Measurements from ENCODE around the gene TGFBR2. TPM values are rescaled to one million over a fixed set of nuclear protein-coding genes. Genes with fewer than 3 reads are reported as not detected.

TGFBR2 gene
- total RNA-seq, 4 donors from 2014 or later = 120 to 418 (median 218) TPM

DNA sequence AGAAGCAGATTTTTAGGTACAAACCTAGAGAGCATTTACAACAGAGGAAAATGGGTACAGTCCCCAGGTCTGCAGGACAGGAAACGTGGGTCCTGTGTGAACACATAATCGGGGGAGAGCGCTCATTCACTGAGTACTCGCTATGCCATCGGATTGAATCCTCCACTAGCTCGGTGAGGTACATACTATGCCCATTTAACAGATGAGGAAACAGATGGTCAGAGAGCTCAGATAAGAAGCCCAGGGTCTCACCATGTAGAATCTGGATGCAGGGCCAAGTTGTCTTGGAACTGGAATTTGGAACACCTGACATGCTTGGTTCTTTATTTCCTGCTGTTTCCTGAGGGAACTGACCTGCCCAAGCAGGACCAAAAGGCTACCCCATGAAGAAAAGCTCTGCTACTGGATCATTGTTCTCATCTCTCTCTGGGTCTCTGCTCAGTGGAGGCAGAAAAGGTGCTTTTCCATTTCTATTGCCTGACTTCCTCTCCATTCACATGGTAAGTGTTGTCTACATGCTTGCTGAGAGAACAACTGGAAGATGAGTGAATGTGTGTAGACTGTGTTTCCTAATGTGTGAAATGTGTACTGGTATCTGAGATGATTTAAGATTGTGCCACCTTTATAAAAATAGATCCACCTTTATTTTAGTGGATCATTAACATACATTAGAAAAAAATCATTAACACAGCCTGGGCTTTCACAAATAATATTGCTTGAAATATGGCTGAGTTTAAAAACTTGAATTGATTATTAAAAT is 89.1 kb downstream of the TGFBR2 start:
- no peak overlapping the region for H3K27ac ChIP-seq

DNA sequence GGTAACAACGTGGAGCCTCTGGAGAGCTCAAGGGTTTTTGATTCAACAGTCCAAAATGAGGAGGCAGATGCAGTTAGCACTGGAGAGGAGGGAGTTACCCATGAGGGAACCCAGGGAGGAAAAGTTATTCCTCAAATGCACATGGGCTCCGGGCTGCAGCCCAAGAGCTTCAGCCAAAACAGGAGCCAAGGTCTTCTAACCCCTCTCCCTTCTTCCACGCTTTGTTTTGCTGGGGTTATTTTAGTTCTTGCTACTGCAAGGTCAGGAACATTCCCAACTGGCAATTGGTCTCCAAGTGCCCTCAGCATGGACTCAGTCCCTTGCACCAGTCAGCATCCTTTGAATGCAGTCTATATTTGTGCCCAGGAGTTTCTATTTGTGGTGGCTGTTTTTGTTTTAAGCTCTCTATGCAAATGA is 90.0 kb downstream of the TGFBR2 start:
- Histone ChIP-seq H3K27ac (no peak overlapping the region), H3K4me1 (peaks cover 10 to 21% of the 10 kb centered on the region in 2 donors), H3K9me3 (no peaks in the 10 kb centered on the region), H3K36me3 (no peaks in the 10 kb centered on the region), H3K4me3 (replicated peaks in 1 of 3) (no peak overlapping the region), H3K27me3 (no peaks in the 10 kb centered on the region)
- WGBS, 2 donors = 35 to 71% methylated on average over 3 of the region's 3 CpGs
- no peak for TF ChIP-seq POLR2A (IDR thresholded peaks at IDR 0.05)
- TF ChIP-seq, protein P1, sequence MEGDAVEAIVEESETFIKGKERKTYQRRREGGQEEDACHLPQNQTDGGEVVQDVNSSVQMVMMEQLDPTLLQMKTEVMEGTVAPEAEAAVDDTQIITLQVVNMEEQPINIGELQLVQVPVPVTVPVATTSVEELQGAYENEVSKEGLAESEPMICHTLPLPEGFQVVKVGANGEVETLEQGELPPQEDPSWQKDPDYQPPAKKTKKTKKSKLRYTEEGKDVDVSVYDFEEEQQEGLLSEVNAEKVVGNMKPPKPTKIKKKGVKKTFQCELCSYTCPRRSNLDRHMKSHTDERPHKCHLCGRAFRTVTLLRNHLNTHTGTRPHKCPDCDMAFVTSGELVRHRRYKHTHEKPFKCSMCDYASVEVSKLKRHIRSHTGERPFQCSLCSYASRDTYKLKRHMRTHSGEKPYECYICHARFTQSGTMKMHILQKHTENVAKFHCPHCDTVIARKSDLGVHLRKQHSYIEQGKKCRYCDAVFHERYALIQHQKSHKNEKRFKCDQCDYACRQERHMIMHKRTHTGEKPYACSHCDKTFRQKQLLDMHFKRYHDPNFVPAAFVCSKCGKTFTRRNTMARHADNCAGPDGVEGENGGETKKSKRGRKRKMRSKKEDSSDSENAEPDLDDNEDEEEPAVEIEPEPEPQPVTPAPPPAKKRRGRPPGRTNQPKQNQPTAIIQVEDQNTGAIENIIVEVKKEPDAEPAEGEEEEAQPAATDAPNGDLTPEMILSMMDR (IDR thresholded peaks at IDR 0.05) = no peak
- no peak for DNase-seq
- intact Hi-C loops (cut with DNase I) = loop anchor here (10.0 kb wide), 1 partner anchor 582 kb away; no protein-coding TSS in a partner anchor

More for the DNA sequence above, 89.1 kb downstream of the TGFBR2 start:
- no peak overlapping the region for H3K4me3 ChIP-seq (replicated peaks in 1 of 3)
- no peaks in the 10 kb centered on the region for H3K27me3 ChIP-seq
- H3K9me3 ChIP-seq = no peaks in the 10 kb centered on the region
- TF ChIP-seq, protein P1 (IDR thresholded peaks at IDR 0.05) = no peak
- no peak for TF ChIP-seq POLR2A (IDR thresholded peaks at IDR 0.05)
- 91 to 95% methylated on average over 6 of the region's 6 CpGs for WGBS, 2 donors
- no peak for DNase-seq
- intact Hi-C loops (cut with DNase I) = loop anchor here (10.0 kb wide), 1 partner anchor 581 kb away; no protein-coding TSS in a partner anchor
- H3K4me1 ChIP-seq = peaks cover 16 to 30% of the 10 kb centered on the region in 2 donors
- H3K36me3 ChIP-seq = no peaks in the 10 kb centered on the region

DNA sequence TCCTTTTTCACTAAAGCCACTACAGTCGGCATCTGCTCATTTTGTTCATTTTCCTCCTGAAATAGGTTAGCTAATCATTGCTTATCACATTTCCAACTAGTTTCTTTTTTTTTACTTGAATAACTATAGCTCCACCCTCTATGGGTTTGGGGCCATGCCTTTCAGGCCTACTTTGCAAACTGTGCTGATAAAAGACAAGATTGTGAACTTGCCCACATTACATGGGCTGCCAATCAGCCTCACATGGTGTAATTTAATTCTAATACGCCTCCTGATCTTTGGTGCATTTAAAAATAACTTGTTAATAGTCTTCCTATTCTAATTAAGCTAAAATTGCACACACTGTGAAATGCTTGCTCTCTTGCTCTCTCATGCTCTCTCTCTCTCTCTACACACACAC is 90.5 kb downstream of the TGFBR2 start:
- Histone ChIP-seq H3K4me3 (replicated peaks in 1 of 3) (no peak overlapping the region), H3K27ac (no peak overlapping the region), H3K27me3 (no peaks in the 10 kb centered on the region), H3K9me3 (no peaks in the 10 kb centered on the region), H3K36me3 (no peaks in the 10 kb centered on the region), H3K4me1 (peaks cover 7 to 16% of the 10 kb centered on the region in 2 donors)
- WGBS, 2 donors = 89 to 92% methylated on average over 2 of the region's 2 CpGs
- DNase-seq = no peak
- intact Hi-C loops (cut with DNase I) = loop anchor here (10.0 kb wide), 1 partner anchor 582 kb away; no protein-coding TSS in a partner anchor
- no peak for TF ChIP-seq POLR2A (IDR thresholded peaks at IDR 0.05)
- TF ChIP-seq, protein P1 (IDR thresholded peaks at IDR 0.05) = no peak

DNA sequence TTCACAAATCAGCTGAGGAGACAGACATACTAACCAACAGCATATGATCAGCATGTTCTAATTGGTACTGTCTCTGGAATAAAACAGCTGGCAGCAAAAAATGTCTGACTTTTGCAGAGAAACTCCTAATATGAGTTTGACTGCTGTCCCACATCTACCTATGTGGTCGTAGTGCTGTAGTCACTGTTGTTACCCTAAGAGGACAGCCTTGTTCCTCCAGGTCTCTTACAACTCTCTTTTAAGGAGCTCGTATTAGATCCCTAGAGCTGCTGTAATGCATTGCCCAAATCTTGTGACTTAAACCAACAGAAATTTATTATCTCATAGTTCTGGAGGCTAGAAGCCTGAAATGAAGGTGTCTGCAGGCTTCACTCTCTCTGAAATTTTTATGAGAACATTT is 92.1 kb downstream of the TGFBR2 start:
- intact Hi-C loops (cut with DNase I) = loop anchor here (10.0 kb wide), 1 partner anchor 584 kb away; no protein-coding TSS in a partner anchor
- no peak overlapping the region for H3K27ac ChIP-seq
- WGBS, 2 donors = 67 to 73% methylated on average over 2 of the region's 2 CpGs
- TF ChIP-seq, protein P1 (IDR thresholded peaks at IDR 0.05) = no peak
- TF ChIP-seq POLR2A (IDR thresholded peaks at IDR 0.05) = no peak
- DNase-seq = no peak
- H3K4me1 ChIP-seq = no peaks in the 10 kb centered on the region
- no peaks in the 10 kb centered on the region for H3K9me3 ChIP-seq
- H3K36me3 ChIP-seq = no peaks in the 10 kb centered on the region
- no peaks in the 10 kb centered on the region for H3K27me3 ChIP-seq
- no peak overlapping the region for H3K4me3 ChIP-seq (replicated peaks in 1 of 3)

DNA sequence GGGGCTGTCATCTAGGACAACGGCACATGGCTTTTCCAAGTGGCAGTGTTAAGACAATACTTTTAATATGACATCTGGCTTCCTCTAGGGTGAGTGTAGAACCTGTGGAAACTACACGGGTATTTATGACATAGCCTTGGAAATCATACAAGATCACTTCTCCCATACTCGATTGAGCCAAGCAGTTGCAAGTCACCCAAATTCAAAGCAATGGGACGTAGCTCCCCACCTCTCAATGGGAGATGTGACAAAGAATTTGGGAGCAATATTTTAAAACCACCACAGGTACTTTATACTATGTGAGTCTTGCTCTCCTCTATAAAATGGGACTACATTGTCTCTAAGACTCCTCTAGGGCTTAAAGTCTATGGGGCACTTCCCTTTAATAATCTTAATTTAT is 93.5 kb downstream of the TGFBR2 start:
- H3K9me3 ChIP-seq = no peaks in the 10 kb centered on the region
- TF ChIP-seq, protein P1 (IDR thresholded peaks at IDR 0.05) = no peak
- no peak for TF ChIP-seq POLR2A (IDR thresholded peaks at IDR 0.05)
- H3K4me1 ChIP-seq = peaks cover 0 to 4% of the 10 kb centered on the region in 2 donors
- DNase-seq = no peak
- WGBS, 2 donors = 98% methylated on average over 4 of the region's 4 CpGs
- H3K4me3 ChIP-seq (replicated peaks in 1 of 3) = no peak overlapping the region
- intact Hi-C loops (cut with DNase I) = loop anchor here (10.0 kb wide), 1 partner anchor 585 kb away; no protein-coding TSS in a partner anchor
- no peak overlapping the region for H3K27ac ChIP-seq
- H3K27me3 ChIP-seq = no peaks in the 10 kb centered on the region
- no peaks in the 10 kb centered on the region for H3K36me3 ChIP-seq
